Islet precursor cell (in vitro differentiated cells): ENCODE measurements around the gene LIPC.

Experiments
- DNase-seq: peaks from one replicate; pipeline ENCODE4 v3.0.0-alpha.2; 2018

The LIPC gene

DNA sequence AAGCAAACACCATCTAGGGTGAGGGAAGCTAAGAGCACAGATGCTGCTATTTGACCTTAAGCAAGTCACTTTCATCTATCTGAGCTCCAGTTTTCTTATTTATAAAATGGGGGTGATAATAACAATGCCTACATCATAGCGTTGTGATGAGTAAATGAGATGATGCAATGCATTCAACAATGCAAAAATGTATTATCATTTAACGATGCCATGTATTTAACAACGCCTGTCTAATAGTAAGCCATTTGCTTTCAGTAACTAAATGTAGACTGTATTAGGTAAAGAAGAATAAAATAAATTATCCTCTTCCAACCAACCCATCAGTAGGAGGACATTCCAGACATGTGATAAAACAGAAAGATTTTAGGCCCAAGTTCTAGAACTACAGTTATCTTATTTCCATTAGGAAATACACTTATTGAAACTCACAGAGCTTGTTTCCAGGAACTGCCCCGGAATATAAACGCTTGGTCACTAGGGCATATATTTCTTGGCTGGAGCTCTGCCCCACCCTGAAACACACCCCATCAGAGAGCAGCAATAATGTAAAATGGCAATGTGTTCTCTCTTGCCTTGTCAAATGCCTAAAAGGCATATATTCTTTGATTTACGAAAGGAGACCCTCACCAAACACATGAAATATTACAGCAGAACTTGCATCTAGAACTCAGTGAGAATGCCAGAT, 128.3 kb downstream of the LIPC start:
- DNase-seq: no peak

DNA sequence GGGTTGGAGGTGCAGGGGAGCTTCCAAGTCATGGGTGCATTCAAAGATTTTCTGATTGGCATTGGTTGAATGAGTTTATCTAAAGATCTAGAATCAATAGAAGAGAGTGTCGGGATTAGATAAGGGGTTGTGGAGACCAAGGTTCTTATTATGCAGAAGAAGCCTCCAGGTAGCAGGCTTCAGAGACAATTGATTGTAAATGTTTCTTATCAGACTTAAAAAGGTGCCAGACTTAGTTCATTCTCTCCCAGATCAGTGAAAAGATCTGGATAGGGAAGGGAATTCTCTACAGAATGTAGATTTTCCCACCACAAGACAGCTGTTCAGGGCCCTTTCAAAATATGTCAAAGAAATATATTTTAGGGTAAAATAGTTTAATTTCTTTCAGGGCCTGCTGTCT, 129.5 kb downstream of the LIPC start:
- no peak for DNase-seq

DNA sequence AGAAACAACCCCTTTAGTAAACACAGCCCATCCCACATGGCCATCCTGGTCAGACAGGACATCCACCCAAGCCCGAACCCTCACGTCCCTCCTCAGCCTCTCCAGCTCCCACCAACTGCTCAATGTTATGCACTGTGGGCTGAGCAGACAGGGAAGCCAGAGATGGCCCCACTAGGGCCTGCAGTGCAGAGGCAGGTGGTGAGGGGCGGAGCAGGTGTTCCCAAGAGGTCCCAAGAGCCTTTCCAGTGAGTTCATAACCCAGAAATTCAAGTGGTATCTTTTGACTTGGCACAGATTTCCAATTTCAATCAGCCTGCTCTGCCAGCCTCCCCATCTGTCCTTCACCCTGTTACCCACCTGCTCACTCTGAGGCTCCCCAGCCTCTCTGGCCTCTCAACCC, 130.3 kb downstream of the LIPC start:
- DNase-seq: peak; percentile 45

DNA sequence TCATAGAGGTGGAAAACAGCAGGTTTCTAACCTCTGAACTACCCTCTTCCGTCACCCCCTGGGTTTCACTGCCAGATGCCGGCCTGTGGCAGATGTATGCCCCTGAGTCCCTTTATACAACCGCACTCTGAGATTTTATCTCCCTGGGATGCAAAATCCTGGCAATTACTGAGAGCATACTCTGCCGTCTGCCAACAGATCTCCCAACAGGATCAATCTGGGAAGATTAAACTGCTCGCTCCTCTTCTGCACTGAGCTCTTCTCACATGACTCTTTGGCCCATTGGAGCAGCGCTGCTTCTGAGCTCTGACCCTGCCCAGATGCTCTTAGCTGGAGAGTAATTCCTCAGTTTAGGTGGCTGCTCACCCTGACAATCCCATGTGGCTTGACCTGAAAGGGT, 133.2 kb downstream of the LIPC start:
- no peak for DNase-seq

DNA sequence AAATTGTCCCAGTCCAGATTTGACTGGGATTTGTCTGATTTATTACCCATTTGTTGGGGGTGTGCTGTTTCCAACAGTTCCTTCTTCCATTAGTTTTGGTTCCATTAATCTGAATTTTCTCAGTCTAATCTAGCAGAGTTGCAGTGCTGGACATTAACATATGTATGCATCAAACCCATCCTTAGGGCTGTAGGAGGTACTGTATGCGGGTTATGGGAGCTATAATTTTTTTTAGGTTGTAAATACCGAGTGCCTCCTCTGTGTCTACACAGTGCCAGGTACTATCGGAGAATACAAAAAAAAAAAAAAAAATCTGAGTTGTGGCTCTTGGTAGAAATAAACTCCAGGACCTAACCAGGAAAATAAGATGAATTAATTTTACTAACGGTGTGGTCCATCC, 133.8 kb downstream of the LIPC start:
- DNase-seq: no peak

DNA sequence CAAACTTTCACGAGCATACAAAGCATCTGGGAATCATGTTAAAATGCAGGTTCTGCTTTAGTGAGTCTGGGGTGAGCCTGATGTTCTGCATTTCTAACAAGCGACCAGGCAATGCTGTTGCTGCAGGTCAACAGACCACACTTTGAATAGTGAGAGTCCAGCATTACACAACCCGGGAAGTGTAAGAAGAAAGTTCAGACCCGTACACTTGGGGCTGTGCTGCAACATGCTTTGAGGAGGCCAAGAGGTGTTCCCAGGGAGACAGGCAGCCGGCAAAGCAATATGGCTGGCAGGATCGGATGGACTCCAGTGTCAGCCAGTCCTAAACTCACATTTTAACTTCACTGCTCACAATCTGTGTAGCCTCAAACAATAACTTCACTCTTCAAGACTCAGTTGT, 134.2 kb downstream of the LIPC start:
- DNase-seq: peak; percentile 52

DNA sequence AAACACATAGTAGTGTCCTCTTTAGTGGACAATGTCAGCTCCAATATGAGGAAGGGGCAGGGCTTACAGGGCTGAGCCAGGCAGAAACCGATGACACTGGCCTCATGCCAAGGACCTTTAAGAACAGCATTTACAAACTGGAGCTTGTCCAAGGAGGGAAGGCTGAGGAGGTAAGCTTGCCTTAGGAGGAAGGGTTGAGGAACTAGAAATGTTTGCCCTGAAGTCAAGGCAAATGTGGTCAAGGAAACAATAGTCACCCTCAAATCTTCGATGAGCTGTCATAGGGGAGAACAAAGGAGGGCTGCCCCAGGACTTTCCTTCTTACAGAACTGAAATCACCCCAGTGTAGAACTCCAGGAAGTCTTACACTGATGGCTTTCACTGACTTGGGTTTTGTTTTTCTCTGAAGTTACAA, 136.4 kb downstream of the LIPC start:
- DNase-seq: no peak

DNA sequence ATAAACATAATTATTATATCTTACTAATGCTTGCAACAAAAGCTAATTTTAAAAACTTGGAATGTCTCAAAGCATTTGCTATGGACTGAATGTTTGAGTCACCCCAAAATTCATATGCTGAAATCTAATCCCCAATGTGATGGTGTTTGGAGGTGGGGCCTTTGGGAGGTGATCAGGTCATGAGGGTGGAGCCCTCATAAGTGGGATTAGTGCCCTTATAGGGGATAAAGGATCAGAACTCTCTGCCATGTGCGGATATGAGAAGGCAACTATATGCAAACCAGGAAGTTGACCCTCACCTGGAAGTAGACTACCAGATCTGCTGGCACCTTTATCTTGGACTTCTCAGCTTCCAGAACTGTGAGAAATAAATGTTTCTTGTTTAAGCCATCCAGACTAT, 137.7 kb downstream of the LIPC start:
- DNase-seq: no peak

DNA sequence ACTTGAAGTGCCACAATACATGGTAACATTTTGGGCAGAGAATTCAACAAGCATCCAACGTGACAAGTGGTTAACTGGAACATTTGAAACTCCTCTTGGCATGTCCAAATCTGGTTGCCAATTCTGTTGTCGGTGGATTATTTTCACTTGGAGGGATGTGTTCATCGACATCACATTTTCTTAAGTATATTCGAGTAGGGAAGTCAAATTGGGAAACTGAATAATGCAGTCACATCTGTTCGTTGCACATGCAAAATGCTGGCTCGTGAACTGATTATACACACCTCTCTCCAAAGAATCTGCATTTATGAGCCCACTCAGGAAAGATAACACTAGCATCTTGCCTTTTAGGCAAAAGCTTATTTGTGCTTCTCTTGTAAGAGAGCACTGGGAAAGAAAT, 139.7 kb downstream of the LIPC start:
- no peak for DNase-seq

DNA sequence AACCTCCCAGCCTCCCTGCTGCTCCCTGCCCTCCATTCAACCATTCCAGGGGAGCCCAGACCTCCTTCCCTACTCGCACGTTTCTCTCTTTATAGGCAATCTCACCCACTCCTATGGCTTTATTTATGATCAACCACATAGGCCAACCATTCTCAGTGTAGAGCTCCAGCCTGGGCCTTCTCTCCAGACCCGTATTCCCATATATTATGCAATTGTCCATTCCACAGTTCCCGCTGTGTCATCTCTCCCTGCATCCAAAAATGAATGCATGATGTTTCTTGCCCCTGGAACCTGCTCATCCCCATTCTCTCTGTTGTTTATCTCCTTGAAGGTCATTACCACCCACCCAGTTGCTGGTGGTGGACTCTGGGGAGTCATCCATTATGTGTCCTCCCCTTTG, 140.7 kb downstream of the LIPC start:
- no peak for DNase-seq

DNA sequence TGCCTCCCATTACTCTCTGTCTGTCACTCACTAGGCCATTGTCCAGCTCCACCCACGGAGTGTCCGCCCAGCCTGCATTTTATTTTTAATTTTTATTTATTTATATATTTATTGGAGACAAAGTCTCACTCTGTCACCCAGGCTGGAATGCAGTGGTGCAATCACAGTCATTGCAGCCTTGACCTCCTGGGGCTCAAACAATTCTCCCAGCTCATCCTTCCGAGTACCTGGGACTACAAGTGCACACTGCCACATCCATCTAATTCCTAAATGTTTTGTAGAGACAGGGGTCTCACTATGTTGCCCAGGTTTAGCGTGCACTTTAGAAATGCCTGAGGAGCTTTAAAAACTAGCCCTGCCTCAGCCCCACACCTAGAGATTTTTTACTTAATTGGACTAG, 141.5 kb downstream of the LIPC start:
- no peak for DNase-seq

DNA sequence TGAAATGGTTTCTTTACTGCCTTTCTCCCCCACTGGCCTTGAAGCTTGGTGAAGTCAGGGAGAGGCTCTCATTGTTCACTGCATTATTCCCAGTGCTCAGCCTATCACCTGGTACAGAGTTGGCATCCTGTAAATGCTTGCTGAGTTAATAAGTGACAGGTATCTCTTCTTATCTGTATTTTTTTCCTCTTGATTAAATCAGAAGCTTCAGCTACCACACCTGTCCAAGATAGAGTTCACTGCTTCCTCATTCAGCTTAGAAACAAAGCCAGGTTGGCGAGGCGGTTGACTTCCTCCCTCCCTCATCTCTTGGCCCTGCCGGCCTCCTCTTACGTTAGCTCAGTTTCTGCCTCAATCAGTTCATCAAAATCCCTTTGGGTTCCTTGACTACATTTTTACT, 142.8 kb downstream of the LIPC start:
- no peak for DNase-seq

DNA sequence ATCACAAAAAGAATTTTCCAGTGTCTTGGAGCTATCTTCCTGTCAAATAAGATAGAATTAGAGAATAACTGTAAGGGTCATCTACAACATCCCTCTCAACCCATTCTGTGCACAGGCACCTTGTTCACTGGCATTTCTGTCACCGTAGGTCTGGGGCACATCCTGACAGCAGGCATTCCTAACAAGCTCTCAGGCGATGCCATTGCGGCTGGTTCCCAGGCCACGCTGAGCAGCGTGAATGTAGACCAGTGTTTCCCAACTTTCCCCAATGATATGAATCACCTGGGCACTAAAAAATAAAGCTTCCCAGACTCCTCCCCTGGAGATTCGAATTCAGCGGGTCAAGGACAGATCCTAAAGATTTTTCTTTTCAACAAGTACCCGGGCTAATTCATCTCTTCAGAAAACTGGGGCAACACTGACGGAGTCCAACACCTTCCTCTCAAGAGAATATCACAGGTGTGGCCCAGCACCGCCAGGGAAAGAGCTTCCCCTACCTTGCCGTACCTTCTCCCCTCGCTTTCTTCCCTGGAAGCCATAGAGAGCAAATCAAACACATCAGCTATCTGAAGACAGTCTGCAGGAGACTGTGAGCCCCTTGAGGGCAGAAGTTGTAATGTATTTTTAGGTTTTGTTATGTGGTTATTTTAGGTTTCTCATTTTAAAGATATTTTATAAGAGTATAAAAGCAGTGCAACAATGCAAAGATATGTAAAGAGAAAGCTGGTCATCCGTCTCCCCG, 143.4 kb downstream of the LIPC start:
- no peak for DNase-seq

DNA sequence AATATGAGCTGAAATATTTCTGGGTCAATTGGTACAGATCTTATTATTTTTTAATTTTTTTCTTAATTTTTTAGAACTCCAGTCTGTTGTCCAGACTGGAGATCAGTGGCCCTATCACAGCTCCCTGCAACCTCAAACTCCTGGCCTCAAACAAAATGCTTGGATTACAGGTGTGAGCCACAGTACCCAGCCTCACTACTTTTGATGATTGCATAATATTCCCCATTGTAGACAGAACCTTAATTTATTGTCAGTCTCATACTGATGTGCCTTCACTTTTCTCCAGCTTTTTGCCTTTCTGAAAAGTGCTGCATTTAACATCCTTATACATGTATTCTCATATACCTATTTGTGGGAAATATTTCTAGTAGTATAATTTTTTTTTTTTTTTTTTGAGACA, 144.9 kb downstream of the LIPC start:
- DNase-seq: no peak

DNA sequence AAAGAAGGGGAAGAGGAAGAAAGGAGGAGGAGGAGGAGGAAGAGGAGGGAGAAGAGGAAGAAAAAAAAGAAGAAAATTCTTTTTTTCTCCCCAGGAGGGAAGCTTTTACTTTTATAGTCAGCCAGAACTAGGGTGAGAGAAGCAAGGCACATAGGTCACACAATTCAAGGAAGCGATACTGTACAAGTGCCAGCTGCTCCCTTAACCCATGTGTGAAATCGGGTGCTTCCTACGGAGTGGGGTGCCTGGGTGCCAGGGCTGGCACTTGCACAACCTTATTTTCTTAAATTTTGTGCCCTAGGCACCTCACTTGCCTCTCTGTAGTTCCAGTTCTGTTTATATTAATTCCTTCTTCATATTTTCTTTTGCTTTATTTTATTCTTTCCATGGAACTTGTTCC, 150.4 kb downstream of the LIPC start:
- DNase-seq: no peak

DNA sequence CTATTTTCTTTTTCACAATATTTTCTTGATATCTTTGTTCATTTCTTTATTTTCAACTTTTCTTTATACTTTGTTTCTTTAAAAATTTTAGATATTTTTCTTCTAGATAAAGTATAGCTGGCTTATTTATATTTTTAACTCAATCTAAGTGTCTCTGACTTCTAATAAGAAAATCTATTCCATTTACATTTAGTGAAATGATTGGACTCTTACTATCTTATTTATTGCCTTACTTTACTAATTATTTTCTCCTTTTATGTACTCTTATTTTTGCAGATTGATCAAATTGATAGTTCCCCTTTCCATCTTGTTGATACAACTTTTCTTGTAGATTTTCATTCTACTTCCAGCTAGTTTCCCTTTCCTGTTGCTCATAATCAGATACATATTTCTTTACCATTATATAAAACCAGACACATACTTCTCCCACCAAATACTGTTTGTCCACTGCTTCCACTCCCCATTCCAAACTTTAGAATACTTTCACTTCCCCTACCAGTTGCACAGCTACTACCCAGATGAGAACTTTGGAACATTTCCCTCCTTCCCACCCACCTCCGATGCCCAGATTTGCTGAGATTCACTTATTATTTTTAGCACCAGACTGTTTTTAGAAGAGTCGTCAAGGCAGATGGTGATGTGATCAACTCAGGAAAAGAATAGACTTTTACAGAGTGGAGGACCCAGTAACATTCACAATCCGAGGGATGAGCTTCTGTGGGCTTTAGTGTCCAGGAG, 151.5 kb downstream of the LIPC start:
- DNase-seq: no peak

DNA sequence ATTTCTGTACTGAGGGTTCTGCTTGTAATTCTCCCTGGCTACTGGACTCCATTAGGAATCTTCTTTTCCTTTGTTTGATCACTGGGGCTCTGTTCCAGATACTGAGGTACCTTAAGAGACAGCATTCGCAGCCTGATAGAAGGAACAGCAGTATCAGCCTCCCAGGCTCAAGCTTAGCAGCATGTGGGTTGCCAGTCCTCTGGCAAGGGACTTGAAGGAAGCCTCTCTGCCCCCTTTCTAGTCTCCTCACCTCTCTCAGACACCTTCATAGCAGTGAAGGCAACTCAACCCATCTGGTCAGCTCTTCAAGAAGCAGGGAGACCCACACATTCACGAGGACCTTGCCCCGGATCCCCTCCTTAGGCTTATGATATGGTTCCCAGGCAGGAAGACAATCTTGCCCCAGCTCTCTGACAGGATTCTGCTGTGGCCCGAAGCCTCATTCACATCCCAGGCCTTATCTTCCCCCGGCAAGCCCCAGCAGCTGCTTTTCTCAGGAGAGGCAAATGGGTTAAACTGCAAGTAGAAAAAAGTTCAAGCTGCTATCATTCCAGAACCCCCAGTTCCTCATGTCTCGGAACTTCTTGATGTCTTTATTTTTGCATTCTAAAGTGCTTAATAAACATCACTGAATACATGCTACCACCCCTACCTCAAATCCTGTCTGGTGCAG, 153.1 kb downstream of the LIPC start:
- DNase-seq: no peak

DNA sequence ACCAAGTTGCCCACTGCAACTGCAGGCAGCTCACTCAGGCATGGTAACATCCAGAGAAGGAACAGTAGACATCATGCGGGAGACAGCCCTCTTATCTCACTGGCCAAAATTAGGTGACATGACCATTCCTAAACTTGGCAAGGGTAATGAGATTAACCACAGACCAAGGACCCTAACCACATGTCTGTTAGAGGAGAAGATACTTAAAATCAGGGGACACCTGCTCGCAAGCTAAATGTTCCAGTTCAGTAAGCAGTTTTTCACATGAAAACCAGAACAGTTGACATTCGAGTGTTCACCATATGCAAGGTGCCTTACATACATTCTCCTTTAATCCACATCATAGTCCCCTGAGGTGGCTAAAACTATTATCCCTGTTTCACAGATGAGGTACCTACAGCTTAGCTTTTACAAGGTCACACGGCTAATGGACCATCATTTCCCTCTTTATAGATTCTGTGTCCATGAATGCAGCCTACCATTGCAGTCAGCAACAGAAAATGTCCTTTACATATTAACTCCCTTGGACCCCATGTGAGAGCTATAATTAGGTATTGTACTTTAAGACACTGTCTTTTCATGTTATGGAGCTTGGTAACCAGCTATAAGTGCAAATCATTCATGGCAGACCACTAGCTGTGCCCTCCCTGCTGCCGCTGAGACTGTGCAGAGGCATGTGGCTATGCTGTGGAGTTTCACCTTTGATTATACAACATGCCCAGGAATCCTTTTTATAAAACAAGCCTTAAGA, 154.1 kb downstream of the LIPC start:
- no peak for DNase-seq

DNA sequence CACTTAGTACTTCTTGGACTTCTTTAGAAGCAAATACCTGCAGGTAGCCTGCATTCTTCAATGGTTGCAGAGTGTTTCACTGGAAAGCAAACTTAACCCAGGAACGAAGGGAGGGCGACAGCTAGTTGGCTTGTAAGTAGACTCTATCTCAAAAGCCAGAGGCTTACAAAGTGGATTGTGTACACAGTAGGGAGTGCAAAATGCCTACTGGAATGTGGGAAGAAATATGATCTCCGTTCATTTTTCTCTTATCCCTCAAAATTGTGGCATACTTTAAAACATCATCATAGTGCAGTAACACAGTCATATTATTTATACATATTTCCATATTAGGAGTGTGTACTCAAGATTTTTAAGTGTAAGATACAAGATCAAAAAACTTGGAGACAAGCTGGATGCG, 155.7 kb downstream of the LIPC start:
- no peak for DNase-seq

DNA sequence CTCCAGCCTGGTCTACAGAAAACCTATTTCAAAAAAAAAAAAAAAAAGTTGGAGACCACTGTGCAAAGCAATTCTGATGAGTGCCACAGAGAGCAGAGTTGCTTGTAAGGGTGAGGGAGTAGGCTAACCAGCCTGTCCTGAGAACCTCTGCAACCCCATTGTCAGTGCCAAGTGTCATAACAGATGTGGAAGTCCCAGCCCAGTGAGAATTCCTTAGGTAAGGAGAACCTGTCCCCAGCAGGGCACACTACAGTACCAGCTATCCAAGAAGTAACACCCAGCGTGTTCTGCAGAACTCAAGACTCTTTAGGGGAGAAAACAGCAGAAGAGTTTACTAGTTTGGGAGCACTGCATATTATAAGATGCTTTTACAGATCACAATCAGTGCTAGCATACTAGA, 156.3 kb downstream of the LIPC start:
- DNase-seq: no peak

DNA sequence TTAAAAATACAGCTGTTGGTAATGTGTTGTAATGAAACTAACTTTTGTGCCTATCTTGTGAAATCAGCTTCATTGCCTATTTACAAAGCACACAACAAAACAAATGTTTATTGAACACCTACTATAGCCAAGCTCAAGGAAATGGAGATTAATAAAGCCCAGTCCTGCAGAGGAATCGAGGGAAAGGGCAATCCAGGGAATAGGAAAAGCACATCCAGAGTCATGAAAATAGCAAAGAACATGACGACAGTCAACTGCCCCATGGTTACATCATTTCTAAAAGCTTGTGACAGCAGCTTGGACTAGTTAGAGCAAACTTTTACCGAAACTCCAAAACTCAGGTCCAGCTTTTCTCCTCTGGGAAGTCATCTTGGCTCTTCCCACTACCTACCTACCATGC, 157.3 kb downstream of the LIPC start:
- DNase-seq: no peak

DNA sequence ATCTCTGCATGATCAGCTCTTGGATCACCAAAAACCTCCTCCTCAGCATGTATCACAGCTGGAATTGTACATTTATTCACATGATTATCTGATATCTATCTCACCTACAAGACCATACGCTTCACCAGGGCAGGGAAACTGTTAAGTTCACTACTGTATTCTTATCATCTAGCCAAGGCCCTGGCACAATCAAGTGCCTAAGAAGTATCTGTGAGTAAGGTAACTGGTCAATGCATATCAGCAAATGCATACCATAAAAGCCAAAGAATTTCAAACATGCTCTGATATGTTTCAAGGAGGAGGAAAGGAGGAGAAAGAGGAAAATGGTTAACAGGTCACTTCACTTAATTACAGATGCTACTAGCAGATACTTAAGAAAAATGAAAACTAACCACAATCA, 158.4 kb downstream of the LIPC start:
- no peak for DNase-seq

DNA sequence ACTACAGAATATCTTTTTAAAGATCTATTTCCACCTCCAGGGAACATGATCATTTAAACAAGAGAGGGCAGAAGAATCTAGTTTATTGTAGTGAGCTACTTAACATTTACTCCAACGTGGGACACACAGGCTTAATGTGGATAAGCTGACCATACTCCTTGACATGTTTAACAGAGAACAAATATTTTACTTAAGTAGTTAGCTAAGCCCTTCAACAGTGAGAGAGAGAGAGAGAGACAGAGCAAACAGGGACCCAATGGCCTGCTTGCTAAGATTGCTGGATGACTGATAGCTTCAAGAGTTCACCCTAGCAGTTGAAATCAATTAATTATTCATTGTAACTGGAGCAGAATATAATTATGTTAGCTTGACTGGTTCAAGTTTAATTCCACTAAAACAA, 159.1 kb downstream of the LIPC start:
- DNase-seq: no peak
